ENCODE results near the gene MCTP2. TPM values are rescaled to one million over a fixed set of nuclear protein-coding genes. Genes with fewer than 3 reads are reported as not detected.

The MCTP2 gene
- total RNA-seq, 4 donors from 2014 or later: 24.6 to 78.1 (median 40.3) TPM

DNA sequence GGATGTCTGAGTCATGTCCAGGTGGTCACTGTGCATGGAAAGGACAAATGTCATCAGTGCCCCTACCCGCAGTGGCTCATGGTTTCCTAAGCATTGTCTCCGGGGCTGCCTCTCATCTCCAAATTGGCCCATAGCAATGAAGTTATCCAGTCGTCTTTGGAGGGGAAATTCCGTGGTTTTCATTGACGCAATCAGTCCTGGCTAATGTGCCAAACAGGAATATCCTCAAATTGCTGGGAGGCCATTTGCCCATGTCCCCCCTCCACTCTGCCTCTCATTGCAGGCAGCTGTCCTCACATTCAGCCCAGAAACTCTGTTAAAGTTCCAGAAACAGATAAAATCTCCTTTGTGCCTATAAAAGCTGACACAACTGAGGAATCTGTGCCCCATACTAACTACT is 81.6 kb downstream of the MCTP2 start:
- no peak for TF ChIP-seq CTCF (IDR thresholded peaks at IDR 0.05)
- ATAC-seq (ENCODE audit: low FRiP score) (no peak), DNase-seq (ENCODE audit: low spot score) (no peak)

DNA sequence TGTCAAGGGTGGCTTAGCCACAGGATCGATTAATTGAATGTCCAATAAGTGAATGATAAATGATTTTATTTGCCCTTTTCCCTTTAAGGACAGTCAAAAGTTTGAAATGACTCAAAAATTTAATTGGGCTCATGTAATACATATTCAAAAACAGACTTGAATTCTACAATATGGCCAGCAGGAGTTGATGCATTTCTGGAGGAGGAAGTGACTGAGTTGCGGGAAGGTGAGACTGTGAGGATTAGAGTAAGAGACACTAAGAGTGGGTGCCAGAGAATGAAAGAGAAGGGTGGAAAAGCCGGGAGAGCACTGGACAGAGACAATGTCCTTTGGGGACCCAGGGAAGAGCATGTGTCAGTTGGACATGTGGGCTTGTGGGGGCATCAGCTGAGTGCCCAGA is 83.3 kb downstream of the MCTP2 start:
- ATAC-seq (ENCODE audit: low FRiP score) (no peak), DNase-seq (ENCODE audit: low spot score) (no peak)
- TF ChIP-seq CTCF (IDR thresholded peaks at IDR 0.05): no peak

GRCh38 chr15:94317211-94317610 is 85.8 kb downstream of the MCTP2 start:
- ATAC-seq (ENCODE audit: low FRiP score): no peak
- no peak for DNase-seq (ENCODE audit: low spot score)
- TF ChIP-seq CTCF (IDR thresholded peaks at IDR 0.05): no peak

DNA sequence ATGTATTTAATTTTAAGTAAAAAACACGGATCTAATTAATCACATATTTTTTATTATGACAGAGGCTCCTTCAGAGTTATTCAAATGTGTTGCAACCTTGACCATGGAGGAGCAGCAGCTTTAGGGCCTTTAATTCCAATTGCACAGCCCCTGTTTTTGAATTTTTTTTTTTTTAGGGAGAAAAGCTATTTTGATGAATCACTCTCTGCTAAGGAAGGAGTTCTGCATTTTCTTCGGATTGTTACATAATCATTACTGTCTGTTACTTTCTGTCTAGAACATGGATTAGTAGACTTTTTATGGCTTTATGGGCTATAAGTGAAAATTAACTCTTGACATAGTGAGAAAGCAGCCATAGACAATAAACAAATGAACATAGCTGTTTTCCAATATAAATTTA is 90.8 kb downstream of the MCTP2 start:
- TF ChIP-seq CTCF (IDR thresholded peaks at IDR 0.05): no peak
- peak; percentile 54 for ATAC-seq (ENCODE audit: low FRiP score)
- DNase-seq (ENCODE audit: low spot score): no peak

DNA sequence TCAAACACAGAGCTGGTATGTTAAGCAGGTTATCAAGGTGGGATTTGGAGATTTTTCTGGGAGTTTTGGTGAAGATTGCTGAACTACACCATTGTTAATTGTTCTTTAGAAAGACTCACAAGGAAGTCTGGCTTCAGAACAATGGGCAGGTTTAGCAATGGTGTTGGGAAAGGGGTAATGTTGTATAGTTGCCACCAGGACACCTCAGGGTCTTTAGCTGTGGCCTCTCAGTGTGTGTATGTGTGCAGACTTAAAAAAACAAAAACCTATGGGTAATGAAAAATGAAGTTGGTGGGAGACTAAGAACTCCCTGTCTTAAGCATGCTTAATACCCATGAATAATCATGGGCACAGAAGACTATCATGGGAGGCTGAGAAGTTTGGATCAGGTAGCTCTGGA is 91.7 kb downstream of the MCTP2 start:
- no peak for DNase-seq (ENCODE audit: low spot score)
- TF ChIP-seq CTCF (IDR thresholded peaks at IDR 0.05): no peak
- no peak for ATAC-seq (ENCODE audit: low FRiP score)

GRCh38 chr15:94324117-94324826 is 92.9 kb downstream of the MCTP2 start:
- DNase-seq (ENCODE audit: low spot score) (no peak), ATAC-seq (ENCODE audit: low FRiP score) (peak; percentile 72)
- peak in 2 of 3 donors; percentile 75 to 80 for TF ChIP-seq CTCF (IDR thresholded peaks at IDR 0.05)
